Prostate gland (tissue), 2 donors: ENCODE data around the gene TMEM212.

ENCODE experiments used
- CTCF ChIP-seq, 4 experiments: fragments of 200-600 bp in 2 of 4; fragments of 450-650 bp in 2 of 4; sonication (generic) in 2 of 4; IDR thresholded peaks; 1 replicate in 3 of 4; 2 replicates in 1 of 4; pipeline ENCODE4 v1.5.1; 2016 to 2019; ENCODE audit warnings: antibody characterized with exemption in 4 of 4, mild to moderate bottlenecking in 2 of 4, moderate library complexity in 2 of 4
- POLR2A ChIP-seq: fragments of 450-650 bp; IDR thresholded peaks from one replicate; pipeline ENCODE4 v1.6.1; 2016; ENCODE audit warnings: antibody characterized with exemption, mild to moderate bottlenecking

GRCh38 chr3:171873580-171873979 lies 30.4 kb downstream of the TMEM212 start:
- TF ChIP-seq CTCF (IDR thresholded peaks at IDR 0.05) (no peak), POLR2A (no peak)
